Stimulated activated naive CD8-positive, alpha-beta T cell treated with anti-CD3 and anti-CD28 coated beads, Interleukin-15, Interleukin-2, amounts not matched to agents 100 ng/mL and 50 ng/mL, for 24 hours (primary cell): ENCODE measurements around the gene UPK3B.
A peak's percentile ranks its signal among the peaks of the same experiment; 100 is the strongest.
"Not testable (repeated sequence)": the region's sequence is repeated elsewhere in the genome, so short reads cannot be mapped to it uniquely, and the experiment has no call there.

Experiments
- H3K27ac Mint-ChIP-seq: one replicate; pipeline ENCODE4 v1.8.0; 2021; ENCODE audit warnings: mild to moderate bottlenecking, mixed read lengths
- H3K27me3 Mint-ChIP-seq: one replicate; pipeline ENCODE4 v1.8.0; 2021; ENCODE audit warnings: mixed read lengths
- H3K36me3 Mint-ChIP-seq: one replicate; pipeline ENCODE4 v1.8.0; 2021; ENCODE audit warnings: low read depth, mixed read lengths
- H3K4me1 Mint-ChIP-seq: one replicate; pipeline ENCODE4 v1.8.0; 2021; ENCODE audit warnings: low read depth, mixed read lengths
- H3K4me3 Mint-ChIP-seq: one replicate; pipeline ENCODE4 v1.8.0; 2021; ENCODE audit warnings: mild to moderate bottlenecking, mixed read lengths
- H3K9me3 Mint-ChIP-seq: one replicate; pipeline ENCODE4 v1.8.0; 2021; ENCODE audit warnings: mixed read lengths

Gene UPK3B

GRCh38 chr7:76482660-76483059 lies 27.7 kb upstream of the UPK3B start:
- H3K4me3 Mint-ChIP-seq, H3K9me3 Mint-ChIP-seq, H3K4me1 Mint-ChIP-seq, H3K27ac Mint-ChIP-seq, H3K36me3 Mint-ChIP-seq, H3K27me3 Mint-ChIP-seq: not testable (repeated sequence)

GRCh38 chr7:76483081-76483480 lies 27.3 kb upstream of the UPK3B start:
- not testable (repeated sequence) for H3K9me3 Mint-ChIP-seq

GRCh38 chr7:76484456-76484855 lies 25.9 kb upstream of the UPK3B start:
- H3K36me3 Mint-ChIP-seq, H3K27me3 Mint-ChIP-seq, H3K27ac Mint-ChIP-seq, H3K4me1 Mint-ChIP-seq, H3K4me3 Mint-ChIP-seq, H3K9me3 Mint-ChIP-seq: not testable (repeated sequence)

More at GRCh38 chr7:76483081-76483480, 27.3 kb upstream of the UPK3B start:
- not testable (repeated sequence) for H3K27me3 Mint-ChIP-seq, H3K4me3 Mint-ChIP-seq, H3K4me1 Mint-ChIP-seq, H3K27ac Mint-ChIP-seq, H3K36me3 Mint-ChIP-seq

- not testable (repeated sequence) for H3K4me3 Mint-ChIP-seq, H3K27ac Mint-ChIP-seq, H3K9me3 Mint-ChIP-seq, H3K36me3 Mint-ChIP-seq, H3K27me3 Mint-ChIP-seq, H3K4me1 Mint-ChIP-seq
Measured at GRCh38 chr7:76485822-76486610, 24.3 kb upstream of the UPK3B start.

- Mint-ChIP-seq H3K27ac (peak overlapping the region; percentile 89), H3K4me3 (peak overlapping the region; percentile 37)
- not testable (repeated sequence) for H3K4me1 Mint-ChIP-seq, H3K36me3 Mint-ChIP-seq, H3K9me3 Mint-ChIP-seq, H3K27me3 Mint-ChIP-seq
Measured at GRCh38 chr7:76486618-76487017, 23.7 kb upstream of the UPK3B start.

- not testable (repeated sequence) for H3K27ac Mint-ChIP-seq
Measured at GRCh38 chr7:76487969-76488368, 22.4 kb upstream of the UPK3B start.

GRCh38 chr7:76492139-76492538 lies 18.2 kb upstream of the UPK3B start:
- not testable (repeated sequence) for H3K4me3 Mint-ChIP-seq, H3K27ac Mint-ChIP-seq, H3K4me1 Mint-ChIP-seq

More at GRCh38 chr7:76487969-76488368, 22.4 kb upstream of the UPK3B start:
- H3K4me3 Mint-ChIP-seq, H3K9me3 Mint-ChIP-seq, H3K27me3 Mint-ChIP-seq, H3K4me1 Mint-ChIP-seq, H3K36me3 Mint-ChIP-seq: not testable (repeated sequence)

GRCh38 chr7:76495717-76496116 lies 14.6 kb upstream of the UPK3B start:
- not testable (repeated sequence) for H3K36me3 Mint-ChIP-seq, H3K9me3 Mint-ChIP-seq, H3K27me3 Mint-ChIP-seq

More at GRCh38 chr7:76492139-76492538, 18.2 kb upstream of the UPK3B start:
- not testable (repeated sequence) for H3K36me3 Mint-ChIP-seq, H3K9me3 Mint-ChIP-seq, H3K27me3 Mint-ChIP-seq

GRCh38 chr7:76497918-76498582 lies 12.3 kb upstream of the UPK3B start:
- H3K4me1 Mint-ChIP-seq, H3K27me3 Mint-ChIP-seq, H3K27ac Mint-ChIP-seq, H3K9me3 Mint-ChIP-seq, H3K36me3 Mint-ChIP-seq, H3K4me3 Mint-ChIP-seq: not testable (repeated sequence)

More at GRCh38 chr7:76495717-76496116, 14.6 kb upstream of the UPK3B start:
- H3K4me3 Mint-ChIP-seq, H3K27ac Mint-ChIP-seq, H3K4me1 Mint-ChIP-seq: not testable (repeated sequence)

GRCh38 chr7:76498583-76499200 lies 11.7 kb upstream of the UPK3B start:
- H3K27ac Mint-ChIP-seq, H3K27me3 Mint-ChIP-seq, H3K9me3 Mint-ChIP-seq, H3K4me1 Mint-ChIP-seq, H3K36me3 Mint-ChIP-seq, H3K4me3 Mint-ChIP-seq: not testable (repeated sequence)

- not testable (repeated sequence) for H3K4me3 Mint-ChIP-seq, H3K36me3 Mint-ChIP-seq, H3K27ac Mint-ChIP-seq, H3K9me3 Mint-ChIP-seq, H3K4me1 Mint-ChIP-seq, H3K27me3 Mint-ChIP-seq
Measured at GRCh38 chr7:76499201-76499923, 11.0 kb upstream of the UPK3B start.

- H3K27me3 Mint-ChIP-seq, H3K4me3 Mint-ChIP-seq, H3K36me3 Mint-ChIP-seq, H3K27ac Mint-ChIP-seq, H3K4me1 Mint-ChIP-seq, H3K9me3 Mint-ChIP-seq: not testable (repeated sequence)
Measured at GRCh38 chr7:76499924-76500241, 10.5 kb upstream of the UPK3B start.

- H3K27me3 Mint-ChIP-seq, H3K9me3 Mint-ChIP-seq, H3K4me3 Mint-ChIP-seq, H3K27ac Mint-ChIP-seq, H3K4me1 Mint-ChIP-seq, H3K36me3 Mint-ChIP-seq: not testable (repeated sequence)
Measured at GRCh38 chr7:76502224-76502623, 8.1 kb upstream of the UPK3B start.

GRCh38 chr7:76502836-76503235 lies 7.5 kb upstream of the UPK3B start:
- not testable (repeated sequence) for H3K36me3 Mint-ChIP-seq, H3K4me1 Mint-ChIP-seq, H3K9me3 Mint-ChIP-seq, H3K27ac Mint-ChIP-seq, H3K4me3 Mint-ChIP-seq, H3K27me3 Mint-ChIP-seq

- not testable (repeated sequence) for H3K4me1 Mint-ChIP-seq, H3K9me3 Mint-ChIP-seq, H3K27me3 Mint-ChIP-seq, H3K36me3 Mint-ChIP-seq, H3K4me3 Mint-ChIP-seq, H3K27ac Mint-ChIP-seq
Measured at GRCh38 chr7:76503244-76503643, 7.1 kb upstream of the UPK3B start.
